ENCODE data around the gene SLC6A6. TPM values are rescaled to one million over a fixed set of nuclear protein-coding genes. Genes with fewer than 3 reads are reported as not detected.

SLC6A6 gene
- total and polyA plus RNA-seq, 4 donors = 0.92 to 7.2 (median 2.9) TPM

DNA sequence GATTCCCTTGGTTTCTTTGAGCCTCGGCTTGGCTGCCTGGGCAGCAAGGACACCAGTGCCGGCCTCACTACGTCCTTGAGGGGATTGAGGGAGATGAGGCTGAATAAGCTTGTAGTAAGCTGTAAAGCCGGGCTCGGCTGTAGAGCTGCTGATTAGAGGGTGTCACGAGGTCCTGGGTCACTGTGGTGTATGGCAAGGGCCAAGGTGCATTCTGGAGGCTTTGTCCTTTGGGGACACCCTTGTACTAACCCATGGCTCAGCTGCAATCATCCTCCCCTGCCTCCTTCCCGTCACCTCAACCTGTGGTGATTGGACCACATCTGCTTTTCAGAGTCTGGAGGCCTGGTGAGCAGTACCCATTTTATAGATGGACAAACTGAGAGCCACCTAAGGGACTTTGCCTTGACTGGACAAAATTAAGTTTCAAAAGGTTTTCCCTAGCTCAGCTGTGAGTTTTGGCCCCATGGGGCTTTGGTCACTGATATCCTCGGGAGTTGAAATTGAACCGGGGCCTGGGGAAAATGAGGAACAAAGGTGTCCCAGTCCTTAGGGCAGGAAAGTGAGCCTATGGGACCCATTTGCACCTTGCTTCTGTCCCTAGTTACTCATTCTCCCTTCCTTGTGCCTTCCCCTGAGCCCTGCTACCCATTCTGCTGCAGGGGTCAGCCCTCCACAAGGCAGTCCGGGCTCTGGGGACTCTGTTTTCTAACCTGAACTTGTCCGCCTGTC, 2.4 kb downstream of the SLC6A6 start:
- H3K4me1 ChIP-seq (ENCODE audit: control insufficient read depth in 4 of 4, insufficient read depth in 4 of 4, low read length in 3 of 4) = peaks cover 3 to 24% (median 6%) of the 10 kb centered on the region in 4 donors
- no peak for DNase-seq (ENCODE audit: low spot score)

More for the DNA sequence above, 2.4 kb downstream of the SLC6A6 start:
- WGBS = 91% methylated on average over 11 of the region's 11 CpGs
- Histone ChIP-seq H3K27me3 (ENCODE audit: control insufficient read depth in 4 of 4, insufficient read depth in 4 of 4, low read length in 3 of 4) (peaks cover 0 to 33% (median under 1%) of the 10 kb centered on the region in 4 donors), H3K9ac (ENCODE audit: low read depth in 1 of 2, low read length in 2 of 2) (no peak overlapping the region), H3K27ac (ENCODE audit: low read depth in 1 of 2, low read length in 2 of 2) (no peak overlapping the region), H3K4me3 (ENCODE audit: low read depth in 1 of 3, low read length in 3 of 3) (no peak overlapping the region), H3K9me3 (ENCODE audit: control insufficient read depth in 4 of 4, low read length in 3 of 4) (no peaks in the 10 kb centered on the region), H3K36me3 (ENCODE audit: control insufficient read depth in 4 of 4, insufficient read depth in 3 of 4, low read depth in 1 of 4, low read length in 3 of 4) (no peaks in the 10 kb centered on the region)
- TF ChIP-seq RAD21 (IDR thresholded peaks at IDR 0.05) (no peak), GABPA (IDR thresholded peaks at IDR 0.05 in 1 of 2, conservative IDR thresholded peaks at IDR 0.05 in 1 of 2) (no peak), HNF4G (IDR thresholded peaks at IDR 0.05) (no peak), EGR1 (IDR thresholded peaks at IDR 0.05; ENCODE audit: low read depth in 2 of 2) (no peak), YY1 (IDR thresholded peaks at IDR 0.05) (no peak), HNF4A (conservative IDR thresholded peaks at IDR 0.05) (no peak), FOXA2 (IDR thresholded peaks at IDR 0.05) (no peak), JUND (IDR thresholded peaks at IDR 0.05) (no peak), FOXA1 (IDR thresholded peaks at IDR 0.05) (no peak), SP1 (IDR thresholded peaks at IDR 0.05) (no peak)
- TF ChIP-seq, protein P1, sequence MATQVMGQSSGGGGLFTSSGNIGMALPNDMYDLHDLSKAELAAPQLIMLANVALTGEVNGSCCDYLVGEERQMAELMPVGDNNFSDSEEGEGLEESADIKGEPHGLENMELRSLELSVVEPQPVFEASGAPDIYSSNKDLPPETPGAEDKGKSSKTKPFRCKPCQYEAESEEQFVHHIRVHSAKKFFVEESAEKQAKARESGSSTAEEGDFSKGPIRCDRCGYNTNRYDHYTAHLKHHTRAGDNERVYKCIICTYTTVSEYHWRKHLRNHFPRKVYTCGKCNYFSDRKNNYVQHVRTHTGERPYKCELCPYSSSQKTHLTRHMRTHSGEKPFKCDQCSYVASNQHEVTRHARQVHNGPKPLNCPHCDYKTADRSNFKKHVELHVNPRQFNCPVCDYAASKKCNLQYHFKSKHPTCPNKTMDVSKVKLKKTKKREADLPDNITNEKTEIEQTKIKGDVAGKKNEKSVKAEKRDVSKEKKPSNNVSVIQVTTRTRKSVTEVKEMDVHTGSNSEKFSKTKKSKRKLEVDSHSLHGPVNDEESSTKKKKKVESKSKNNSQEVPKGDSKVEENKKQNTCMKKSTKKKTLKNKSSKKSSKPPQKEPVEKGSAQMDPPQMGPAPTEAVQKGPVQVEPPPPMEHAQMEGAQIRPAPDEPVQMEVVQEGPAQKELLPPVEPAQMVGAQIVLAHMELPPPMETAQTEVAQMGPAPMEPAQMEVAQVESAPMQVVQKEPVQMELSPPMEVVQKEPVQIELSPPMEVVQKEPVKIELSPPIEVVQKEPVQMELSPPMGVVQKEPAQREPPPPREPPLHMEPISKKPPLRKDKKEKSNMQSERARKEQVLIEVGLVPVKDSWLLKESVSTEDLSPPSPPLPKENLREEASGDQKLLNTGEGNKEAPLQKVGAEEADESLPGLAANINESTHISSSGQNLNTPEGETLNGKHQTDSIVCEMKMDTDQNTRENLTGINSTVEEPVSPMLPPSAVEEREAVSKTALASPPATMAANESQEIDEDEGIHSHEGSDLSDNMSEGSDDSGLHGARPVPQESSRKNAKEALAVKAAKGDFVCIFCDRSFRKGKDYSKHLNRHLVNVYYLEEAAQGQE (IDR thresholded peaks at IDR 0.05) = no peak
- TF ChIP-seq, protein P2, sequence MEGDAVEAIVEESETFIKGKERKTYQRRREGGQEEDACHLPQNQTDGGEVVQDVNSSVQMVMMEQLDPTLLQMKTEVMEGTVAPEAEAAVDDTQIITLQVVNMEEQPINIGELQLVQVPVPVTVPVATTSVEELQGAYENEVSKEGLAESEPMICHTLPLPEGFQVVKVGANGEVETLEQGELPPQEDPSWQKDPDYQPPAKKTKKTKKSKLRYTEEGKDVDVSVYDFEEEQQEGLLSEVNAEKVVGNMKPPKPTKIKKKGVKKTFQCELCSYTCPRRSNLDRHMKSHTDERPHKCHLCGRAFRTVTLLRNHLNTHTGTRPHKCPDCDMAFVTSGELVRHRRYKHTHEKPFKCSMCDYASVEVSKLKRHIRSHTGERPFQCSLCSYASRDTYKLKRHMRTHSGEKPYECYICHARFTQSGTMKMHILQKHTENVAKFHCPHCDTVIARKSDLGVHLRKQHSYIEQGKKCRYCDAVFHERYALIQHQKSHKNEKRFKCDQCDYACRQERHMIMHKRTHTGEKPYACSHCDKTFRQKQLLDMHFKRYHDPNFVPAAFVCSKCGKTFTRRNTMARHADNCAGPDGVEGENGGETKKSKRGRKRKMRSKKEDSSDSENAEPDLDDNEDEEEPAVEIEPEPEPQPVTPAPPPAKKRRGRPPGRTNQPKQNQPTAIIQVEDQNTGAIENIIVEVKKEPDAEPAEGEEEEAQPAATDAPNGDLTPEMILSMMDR (IDR thresholded peaks at IDR 0.05; ENCODE audit: low read depth, low read length, missing input control) = no peak
- TF ChIP-seq, protein P3, sequence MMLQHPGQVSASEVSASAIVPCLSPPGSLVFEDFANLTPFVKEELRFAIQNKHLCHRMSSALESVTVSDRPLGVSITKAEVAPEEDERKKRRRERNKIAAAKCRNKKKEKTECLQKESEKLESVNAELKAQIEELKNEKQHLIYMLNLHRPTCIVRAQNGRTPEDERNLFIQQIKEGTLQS (IDR thresholded peaks at IDR 0.05) = no peak
- TF ChIP-seq, protein P4, sequence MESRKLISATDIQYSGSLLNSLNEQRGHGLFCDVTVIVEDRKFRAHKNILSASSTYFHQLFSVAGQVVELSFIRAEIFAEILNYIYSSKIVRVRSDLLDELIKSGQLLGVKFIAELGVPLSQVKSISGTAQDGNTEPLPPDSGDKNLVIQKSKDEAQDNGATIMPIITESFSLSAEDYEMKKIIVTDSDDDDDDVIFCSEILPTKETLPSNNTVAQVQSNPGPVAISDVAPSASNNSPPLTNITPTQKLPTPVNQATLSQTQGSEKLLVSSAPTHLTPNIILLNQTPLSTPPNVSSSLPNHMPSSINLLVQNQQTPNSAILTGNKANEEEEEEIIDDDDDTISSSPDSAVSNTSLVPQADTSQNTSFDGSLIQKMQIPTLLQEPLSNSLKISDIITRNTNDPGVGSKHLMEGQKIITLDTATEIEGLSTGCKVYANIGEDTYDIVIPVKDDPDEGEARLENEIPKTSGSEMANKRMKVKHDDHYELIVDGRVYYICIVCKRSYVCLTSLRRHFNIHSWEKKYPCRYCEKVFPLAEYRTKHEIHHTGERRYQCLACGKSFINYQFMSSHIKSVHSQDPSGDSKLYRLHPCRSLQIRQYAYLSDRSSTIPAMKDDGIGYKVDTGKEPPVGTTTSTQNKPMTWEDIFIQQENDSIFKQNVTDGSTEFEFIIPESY (IDR thresholded peaks at IDR 0.05) = no peak

All from liver (tissue), 9 donors.